ENCODE results near the gene MED13.
"Not testable (repeated sequence)": the region's sequence is repeated elsewhere in the genome, so short reads cannot be mapped to it uniquely, and the experiment has no call there.

The MED13 gene

DNA sequence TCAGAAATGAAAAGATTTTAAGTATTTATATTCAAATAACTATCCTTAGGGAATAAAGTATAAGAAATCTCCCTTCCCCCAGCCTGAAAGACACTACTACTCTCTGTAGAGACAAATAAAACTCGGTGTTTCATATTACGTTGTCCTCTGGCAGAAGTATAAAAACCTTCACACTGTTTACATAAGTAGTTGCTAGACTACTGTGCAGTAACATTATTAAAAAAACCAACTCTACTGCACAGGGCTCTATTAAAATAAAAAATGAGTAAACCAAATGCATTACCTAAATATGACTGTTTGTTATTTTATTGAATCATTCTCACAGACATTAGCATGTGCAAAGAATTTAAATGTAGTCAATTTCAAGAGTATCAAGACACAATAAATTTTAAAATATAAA is 67.4 kb downstream of the MED13 start:
- no peak for DNase-seq (ENCODE audit: low read depth)

DNA sequence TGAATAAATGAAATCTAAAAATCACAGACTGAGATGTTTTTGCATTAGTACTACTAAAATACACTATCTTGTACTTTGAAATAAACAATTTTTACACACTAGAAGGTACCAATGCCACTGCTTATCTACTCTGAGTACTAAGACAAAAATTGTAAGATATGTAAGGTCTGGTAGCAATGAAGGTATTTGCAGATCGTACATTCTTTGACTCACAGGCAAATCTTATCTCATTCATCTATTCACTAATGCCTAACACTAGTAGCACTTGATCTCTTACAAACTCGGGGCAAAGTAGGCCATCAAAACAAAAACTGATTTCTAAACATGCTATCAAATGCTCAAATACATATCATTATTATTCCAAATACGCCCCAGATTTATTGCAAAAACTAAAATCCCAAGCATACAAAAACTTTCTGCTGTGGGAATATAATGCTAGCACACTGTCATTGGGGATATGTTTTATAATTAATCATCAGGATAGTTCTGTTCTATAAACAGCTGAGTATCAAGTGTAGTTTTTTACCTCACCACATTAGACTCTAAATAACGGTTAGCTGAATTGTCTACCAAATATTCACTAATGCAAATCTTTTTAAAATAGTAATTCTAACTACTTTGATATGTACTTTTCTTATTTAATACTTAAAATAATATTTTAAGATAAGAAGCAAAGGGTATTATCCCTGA is 68.0 kb downstream of the MED13 start:
- DNase-seq (ENCODE audit: low read depth) = no peak

DNA sequence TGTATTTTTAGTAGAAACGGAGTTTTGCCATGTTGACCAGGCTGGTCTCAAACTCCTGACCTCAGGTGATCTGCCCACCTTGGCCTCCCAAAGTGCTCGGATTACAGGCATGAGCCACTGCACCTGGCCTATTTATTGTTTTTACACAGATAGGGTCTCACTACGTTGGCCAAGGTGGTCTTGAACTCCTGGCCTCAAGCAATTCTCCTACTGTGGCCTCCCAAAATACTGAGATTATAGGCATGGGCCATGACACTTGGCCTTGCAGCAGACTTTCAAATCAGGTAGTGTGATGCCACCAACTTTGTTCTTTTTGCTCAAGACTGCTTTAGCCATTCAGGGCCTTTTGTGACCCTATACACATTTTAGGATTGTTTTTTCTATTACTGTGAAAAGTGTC is 75.6 kb downstream of the MED13 start:
- no peak for DNase-seq (ENCODE audit: low read depth)

DNA sequence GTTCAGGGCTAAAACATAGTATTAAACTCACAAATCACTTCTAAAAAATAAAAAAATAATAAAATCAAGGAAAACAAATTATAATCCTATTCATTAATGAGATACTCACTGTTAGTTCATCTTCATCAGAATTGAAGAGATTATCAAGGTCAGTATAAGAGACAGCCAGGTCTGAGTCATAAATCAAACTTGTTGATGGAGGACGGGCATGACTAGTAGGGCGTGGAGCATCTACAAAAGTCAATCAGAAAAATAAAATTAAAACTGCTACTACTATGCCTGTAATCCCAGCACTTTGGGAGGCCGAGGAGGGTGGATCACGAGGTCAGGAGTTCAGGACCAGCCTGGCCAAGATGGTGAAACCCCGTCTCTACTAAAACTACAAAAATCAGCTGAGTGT is 78.2 kb downstream of the MED13 start:
- no peak for DNase-seq (ENCODE audit: low read depth)

DNA sequence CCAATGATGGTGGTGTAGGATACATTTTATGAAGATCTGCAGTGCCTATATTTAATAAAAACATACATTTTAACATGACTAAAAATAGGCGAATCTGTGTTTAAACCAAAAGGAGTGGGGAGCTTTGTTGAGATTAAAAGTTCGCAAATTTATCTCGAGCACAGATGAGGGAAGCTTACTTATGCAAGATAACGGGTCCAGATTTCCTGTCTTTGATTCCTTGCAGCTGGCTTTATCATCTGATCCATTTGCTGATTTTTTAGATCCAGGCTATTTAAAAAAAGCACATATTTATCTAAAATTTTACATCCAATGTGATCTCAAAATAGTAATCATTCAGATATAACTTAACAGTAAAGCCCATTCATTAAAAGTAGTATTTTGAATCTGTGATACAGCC is 80.3 kb downstream of the MED13 start:
- DNase-seq (ENCODE audit: low read depth) = no peak

DNA sequence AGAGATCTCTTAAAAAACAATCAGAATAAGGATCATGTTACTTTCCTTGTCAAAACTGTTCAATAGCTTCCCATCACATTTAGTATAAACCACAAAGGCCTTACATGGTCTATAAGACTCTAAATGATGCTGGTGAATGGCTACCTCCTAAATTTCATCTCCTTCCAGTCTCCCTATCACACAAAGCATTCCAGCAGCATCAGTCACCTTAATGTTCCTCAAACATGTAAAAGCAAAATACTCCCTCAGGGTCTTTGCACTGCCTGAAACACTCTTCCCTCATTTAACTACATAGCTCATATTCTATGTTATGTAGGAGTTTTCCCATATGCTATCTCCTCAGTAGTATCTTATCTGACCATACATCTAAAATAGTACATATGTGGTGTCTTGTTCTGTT is 83.8 kb downstream of the MED13 start:
- no peak for DNase-seq (ENCODE audit: low read depth)

DNA sequence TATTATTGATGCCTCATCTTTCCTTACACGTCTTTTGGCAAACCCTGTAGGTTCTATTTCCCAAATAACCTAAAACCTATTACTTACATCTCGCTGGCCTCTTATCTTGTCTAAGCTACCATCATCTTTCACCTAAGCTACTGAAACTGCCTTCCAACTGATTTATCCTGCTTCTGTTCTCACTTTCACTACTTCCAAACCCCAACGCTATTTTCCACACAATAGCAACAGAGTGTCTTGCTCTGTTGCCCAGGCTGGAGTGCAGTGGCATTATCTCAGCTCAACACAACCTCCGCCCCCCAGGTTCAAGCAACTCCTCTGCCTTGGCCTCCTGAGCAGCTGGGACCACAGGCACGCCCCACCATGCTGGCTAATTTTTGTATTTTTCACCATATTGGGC is 84.5 kb downstream of the MED13 start:
- DNase-seq (ENCODE audit: low read depth) = no peak

DNA sequence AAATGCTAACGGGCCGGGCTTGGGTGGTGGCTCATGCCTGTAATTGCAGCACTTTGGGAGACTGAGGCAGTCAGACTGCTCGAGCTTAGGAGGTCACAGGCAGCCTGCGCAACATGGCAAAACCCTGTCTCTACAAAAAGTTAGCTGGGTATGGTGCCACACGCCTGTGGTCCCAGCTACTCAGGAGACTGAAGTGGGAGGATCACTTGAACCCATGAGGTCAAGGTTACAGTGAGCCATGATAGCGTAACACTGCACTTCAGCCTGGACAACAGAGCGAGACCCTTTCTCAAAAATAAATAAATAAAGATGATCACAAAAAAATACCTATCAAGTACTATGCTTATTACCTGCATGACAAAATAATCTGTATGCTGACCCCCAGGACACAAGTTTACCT is 91.0 kb downstream of the MED13 start:
- no peak for DNase-seq (ENCODE audit: low read depth)

DNA sequence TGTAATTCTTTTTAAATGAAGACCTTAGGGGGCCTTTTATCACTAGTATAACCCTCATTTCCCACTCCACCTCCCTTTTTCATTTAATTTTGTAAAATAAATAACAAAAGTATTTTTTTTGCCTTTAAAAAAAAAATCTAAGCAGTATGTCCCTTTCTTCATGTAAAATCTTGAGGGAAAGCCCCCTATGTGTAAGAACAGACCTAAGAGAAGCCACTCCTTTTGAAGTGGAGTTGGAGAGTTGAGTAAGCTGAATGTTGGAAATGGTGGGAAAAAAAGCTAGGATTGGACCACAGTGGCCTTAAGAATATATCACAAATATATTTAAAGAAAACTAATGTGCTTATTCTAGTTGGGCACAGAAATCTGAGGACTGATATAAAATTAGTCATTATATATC is 92.8 kb downstream of the MED13 start:
- DNase-seq (ENCODE audit: low read depth) = no peak

DNA sequence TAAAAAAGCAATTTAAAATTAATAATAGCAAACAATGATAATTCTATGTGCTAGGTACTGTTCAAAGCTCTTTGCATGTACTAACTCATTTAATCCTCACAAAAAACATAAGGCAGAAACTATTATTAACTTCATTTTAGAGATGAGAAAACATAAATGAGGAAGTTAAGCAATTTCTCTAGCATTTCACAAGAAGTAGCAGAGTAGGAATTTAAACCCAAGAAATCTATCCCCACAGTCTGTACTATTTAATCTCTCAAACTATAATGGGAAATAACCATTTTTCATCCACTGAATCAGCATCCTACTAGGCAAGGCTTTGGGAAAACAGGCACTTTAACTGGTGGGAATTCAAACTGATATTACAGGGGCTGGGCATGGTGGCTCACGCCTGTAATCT is 95.0 kb downstream of the MED13 start:
- DNase-seq (ENCODE audit: low read depth) = no peak

DNA sequence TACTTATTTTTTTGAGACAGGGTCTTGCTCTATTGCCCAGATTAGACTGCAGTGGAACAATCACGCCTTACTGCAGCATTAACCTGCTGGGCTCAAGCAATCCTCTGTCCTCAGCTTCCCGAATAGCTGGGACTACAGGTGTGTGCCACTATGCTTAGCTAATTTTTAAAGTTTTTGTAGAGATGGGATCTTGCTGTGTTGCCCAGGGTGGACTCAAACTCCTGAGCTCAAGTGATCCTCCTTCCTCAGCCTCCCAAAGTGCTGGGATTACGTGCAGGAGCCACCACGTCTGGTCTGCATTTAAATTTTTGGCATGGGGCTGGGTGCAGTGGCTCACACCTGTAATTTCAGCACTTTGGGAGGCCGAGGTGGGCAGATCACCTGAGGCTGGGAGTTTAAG is 96.3 kb downstream of the MED13 start:
- no peak for DNase-seq (ENCODE audit: low read depth)

DNA sequence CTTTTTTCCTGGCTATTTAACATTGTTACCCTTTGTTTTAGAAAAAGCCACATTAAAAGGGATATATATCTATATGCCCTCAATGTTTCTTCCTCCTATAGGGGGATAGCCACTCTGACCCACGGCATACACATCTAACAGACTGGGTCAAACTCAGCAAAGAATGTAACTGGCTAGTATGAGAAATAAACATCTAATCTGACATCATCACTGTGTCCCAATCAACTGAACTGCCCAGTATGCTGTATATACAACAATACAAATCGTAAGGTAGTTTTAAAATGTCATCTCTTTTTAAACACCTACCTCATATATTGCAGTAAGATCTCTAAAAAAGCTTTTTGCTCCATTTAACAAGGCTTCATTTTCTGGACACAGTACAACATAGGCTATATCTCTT is 97.3 kb downstream of the MED13 start:
- DNase-seq (ENCODE audit: low read depth) = no peak

DNA sequence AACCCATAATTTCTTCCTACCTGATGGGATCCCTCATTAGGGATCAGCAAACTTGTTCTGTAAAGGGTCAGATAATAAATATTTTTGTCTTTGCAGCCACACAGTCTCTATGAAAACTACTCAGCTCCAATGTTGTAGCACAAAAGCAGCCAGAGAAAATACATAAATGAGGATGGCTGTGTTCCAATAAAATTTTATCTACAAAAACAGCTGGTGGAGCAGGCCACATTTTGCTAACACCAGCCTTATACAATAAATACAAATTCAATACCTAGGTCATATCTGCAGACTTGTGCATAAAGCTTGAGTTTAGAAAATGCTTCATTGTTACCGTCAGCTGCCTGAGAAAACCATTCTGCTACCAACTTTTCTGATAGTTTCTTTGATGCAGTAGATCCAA is 98.9 kb downstream of the MED13 start:
- DNase-seq (ENCODE audit: low read depth) = no peak

DNA sequence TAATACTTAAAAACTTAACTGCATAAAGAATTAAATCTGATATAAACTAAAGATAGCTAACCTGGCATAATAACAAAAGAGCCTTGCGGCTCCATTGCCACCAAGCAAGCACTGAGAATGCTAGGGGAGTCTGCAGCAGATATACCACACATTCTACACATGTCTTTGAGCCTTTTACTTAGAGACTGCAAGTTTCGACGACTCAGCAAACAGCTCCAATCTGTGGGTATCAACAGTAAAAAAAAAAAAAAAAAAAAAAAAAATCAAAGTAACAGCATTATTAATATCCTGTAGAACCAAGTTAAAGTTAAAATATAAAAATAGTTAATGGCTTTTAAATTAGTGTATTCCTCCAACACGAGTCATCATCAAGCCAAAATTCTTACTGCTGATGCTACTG is 109.5 kb downstream of the MED13 start:
- DNase-seq (ENCODE audit: low read depth) = no peak

DNA sequence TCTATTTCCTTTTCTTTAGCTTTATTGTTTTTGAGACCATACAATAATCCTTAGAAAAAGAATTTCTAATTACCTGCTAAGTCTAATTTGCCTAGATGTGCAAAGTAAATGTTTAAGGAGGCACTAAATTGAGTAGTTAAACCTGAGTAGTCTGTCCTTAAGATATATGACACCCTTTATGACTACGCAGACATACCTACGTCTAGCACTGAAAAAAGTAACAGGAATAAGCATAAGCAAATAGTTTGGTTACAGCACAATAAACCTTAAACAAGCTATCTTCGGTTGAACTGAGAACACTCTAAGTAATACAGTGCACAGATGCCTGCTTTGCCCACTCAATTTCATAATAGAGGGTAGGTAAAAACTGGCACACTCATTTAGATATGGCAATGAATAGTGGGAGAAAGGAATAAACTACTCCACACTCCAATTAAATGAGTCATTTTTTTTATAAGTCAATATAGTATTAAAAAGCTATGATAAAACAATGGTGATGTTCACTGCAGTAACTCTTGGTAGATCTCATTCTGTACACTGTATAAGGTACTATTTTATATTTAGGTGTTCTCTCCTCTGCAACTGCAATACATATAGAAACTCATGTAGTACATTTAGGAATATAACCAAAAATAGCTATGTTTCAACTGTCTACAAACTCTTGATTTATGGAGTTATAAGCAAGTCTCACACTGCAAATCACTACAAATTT is 117.6 kb downstream of the MED13 start:
- no peak for DNase-seq (ENCODE audit: low read depth)

DNA sequence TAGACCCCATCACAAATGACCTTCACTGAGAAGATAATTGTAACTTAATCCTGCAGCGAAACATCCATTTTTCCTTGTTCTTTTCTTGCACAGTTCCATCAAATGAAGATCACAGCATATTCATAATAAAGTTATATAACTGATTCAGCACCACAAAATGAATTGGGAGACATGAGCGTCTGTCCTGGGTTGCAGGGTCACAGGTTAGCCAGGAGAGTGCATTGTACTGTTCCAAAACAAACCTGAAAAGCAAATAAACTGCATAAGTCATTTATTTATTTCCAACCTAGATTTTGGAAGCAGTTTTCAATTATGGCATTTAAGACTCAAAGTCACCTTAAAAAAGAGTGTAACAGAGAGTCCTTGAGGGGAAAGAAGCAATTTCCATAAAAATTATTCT is 118.7 kb downstream of the MED13 start:
- DNase-seq (ENCODE audit: low read depth) = no peak

DNA sequence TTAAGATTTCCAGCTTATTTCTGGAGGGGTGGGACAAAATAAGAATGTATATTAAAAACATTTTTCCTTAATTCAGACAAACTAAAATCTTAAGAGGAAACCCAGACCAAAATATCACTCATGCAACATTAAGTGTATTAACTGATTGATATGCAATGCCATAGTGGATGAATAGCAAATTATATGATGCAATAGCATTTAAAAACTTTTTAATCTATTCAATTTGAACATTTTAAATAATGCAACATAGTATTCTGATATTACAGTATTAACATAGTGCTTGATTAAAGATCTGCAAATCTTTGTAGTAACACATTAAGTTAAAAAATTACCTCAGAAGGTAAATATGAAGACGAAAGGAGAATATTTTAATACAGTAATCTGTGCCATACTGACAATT is 122.0 kb downstream of the MED13 start:
- no peak for DNase-seq (ENCODE audit: low read depth)

DNA sequence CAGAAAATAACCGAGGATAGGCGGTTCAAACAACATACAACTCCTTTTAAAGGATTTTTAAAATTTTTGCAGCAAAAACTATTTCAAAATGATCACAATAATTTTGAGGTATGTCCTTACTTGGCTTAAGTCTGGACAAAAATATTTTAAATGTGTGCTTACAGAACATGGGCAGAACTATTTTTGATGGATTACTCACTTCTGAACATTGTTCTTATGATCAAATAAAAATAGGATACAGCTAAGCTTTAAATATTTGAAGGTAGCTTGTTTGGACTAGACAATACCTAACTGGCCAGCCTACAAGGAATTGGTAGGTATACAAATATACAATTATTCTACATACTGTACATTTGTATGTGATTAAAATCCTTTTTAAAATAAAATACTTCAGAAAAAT is 123.0 kb downstream of the MED13 start:
- no peak for DNase-seq (ENCODE audit: low read depth)

DNA sequence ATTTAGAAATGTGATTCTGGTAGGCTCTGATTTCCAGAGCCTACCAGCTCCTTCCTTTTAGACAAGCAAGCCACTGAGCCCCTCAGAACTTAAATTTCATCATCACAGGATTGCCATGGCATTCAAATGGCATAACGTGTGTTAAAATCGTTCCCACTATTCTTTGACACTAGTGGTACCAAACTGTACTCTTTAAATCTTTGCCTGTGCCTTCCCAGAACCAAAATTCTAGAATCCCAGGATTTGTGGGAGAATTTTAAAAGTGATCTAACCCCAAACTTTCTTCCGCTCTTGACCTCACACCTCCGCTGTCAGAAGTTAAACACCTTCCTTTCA is 137.0 kb downstream of the MED13 start:
- DNase-seq (ENCODE audit: low read depth) = no peak

DNA sequence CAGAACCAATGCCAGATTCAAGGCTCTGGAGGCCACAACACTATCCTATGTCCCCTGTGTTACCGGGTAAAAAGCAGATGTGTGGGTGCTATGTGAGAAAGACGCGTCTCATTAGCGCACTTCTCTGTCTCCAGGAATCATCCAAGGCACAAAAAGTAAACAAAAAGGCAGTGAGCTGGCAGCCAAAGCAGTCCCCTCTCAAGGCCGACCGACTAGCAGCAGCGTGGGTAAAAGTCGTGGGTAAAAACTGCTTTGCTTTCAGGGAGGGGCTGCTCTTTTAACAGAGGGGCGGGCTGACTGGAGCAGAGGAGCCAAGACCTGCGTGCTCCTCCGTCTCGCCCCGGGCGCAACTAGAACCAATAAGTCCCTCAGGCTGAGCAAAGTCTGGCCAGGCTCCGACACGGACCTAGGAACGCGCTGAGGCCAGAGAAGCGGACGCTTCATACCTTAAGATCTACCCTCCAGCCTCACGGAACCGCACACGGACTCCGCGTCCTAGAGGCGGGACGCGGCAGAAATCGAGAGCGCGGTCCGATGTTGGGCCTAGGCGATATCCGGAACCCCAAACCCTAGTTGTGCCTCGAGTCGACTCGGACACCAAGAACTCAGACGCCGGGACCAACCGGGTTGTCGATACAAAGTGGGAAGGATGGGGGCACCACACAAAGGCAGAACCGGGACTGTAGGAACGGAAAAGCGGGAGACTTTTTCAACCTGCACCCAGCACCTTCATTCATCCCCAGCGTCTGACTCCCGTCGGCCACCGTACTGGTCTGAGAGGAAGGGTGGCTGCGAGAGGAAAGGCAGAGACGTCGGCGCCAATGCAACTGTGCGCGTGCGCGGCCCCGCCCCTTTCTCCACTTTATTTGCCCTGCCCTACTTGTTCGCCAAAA is 137.6 kb downstream of the MED13 start, which contains the start of gene INTS2:
TSS of gene INTS2 (minus strand) at position 775 of the 893 bp plus-strand sequence. CDS start 1,338 bp downstream, outside the sequence.
- DNase-seq (ENCODE audit: low read depth) = peak; percentile 86

DNA sequence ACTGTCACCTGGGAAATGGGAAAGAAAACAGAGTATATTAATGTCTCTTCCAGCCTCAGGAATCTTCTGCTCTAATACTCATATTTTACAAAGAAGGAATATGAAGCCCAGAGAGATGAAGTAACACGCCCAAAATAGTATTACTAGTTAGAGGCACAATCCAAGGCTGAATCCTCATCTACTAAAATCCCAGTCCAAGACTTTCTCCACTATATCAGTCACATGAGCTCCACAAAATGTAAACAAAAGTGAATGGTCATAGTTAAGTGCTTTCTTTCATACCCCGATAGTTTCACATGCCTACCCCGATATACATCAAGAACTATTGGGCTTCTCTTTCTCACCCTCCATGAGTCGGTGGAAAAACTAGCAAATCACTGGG is 138.3 kb downstream of the MED13 start:
- no peak for DNase-seq (ENCODE audit: low read depth)

DNA sequence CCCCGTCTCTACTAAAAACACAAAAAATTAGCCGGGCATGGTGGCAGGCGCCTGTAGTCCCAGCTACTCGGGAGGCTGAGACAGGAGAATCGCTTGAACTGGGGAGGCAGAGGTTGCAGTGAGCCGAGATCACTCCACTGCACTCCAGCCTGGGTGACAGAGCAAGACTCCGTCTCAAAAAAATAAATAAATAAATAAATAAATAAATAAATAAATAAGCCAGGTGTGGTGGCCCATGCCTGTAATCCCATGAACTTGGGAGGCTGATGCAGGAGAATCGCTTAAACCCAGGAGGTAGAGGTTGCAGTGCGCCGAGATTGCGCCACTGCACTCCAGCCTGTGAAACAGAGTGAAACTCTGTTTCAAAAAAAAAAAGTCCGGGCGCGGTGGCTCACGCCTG is 149.9 kb downstream of the MED13 start:
- DNase-seq (ENCODE audit: low read depth) = not testable (repeated sequence)

All from stimulated activated CD8-positive, alpha-beta memory T cell treated with anti-CD3 and anti-CD28 coated beads, Interleukin-15, amount 100 ng/mL, for 24 hours (primary cell).